ENCODE results near the gene PNKD. TPM values are rescaled to one million over a fixed set of nuclear protein-coding genes. Genes with fewer than 3 reads are reported as not detected.

Gene PNKD
- total RNA-seq, result 19.2 and 20.0 TPM in 2 replicates

- DNase-seq (ENCODE audit: low read depth in 2 of 2), result peak; percentile 100
These were observed at the start of gene PNKD, which contains the start of gene AAMP for GRCh38 chr2:218269900-218270720. TSS of gene PNKD (plus strand) at chr2:218270519. CDS start at chr2:218270536, 17 bp downstream. TSS of gene AAMP (minus strand) at chr2:218270137. CDS start at chr2:218270086, 51 bp downstream.

- peak in 1 of 2 donors; percentile 18 for DNase-seq (ENCODE audit: low read depth in 2 of 2)
These were observed 49.3 kb upstream of the PNKD start for GRCh38 chr2:218221000-218221399.

GRCh38 chr2:218223046-218223445 is 47.3 kb upstream of the PNKD start:
- peak; percentile 48 to 73 for DNase-seq (ENCODE audit: low read depth in 2 of 2)

- DNase-seq (ENCODE audit: low read depth in 2 of 2), result peak in 1 of 2 donors; percentile 33
These were observed 46.1 kb upstream of the PNKD start for GRCh38 chr2:218224186-218224585.

- no peak for DNase-seq (ENCODE audit: low read depth in 2 of 2)
These were observed 43.4 kb upstream of the PNKD start for GRCh38 chr2:218226903-218227302.

GRCh38 chr2:218228366-218229090 is 41.8 kb upstream of the PNKD start:
- peak in 1 of 2 donors; percentile 16 for DNase-seq (ENCODE audit: low read depth in 2 of 2)

- DNase-seq (ENCODE audit: low read depth in 2 of 2), result peak; percentile 69 to 86
These were observed 41.1 kb upstream of the PNKD start for GRCh38 chr2:218229239-218229638.

GRCh38 chr2:218229851-218230250 is 40.5 kb upstream of the PNKD start:
- DNase-seq (ENCODE audit: low read depth in 2 of 2), result no peak

GRCh38 chr2:218230882-218231281 is 39.4 kb upstream of the PNKD start:
- DNase-seq (ENCODE audit: low read depth in 2 of 2), result peak in 1 of 2 donors; percentile 42

- no peak for DNase-seq (ENCODE audit: low read depth in 2 of 2)
These were observed 36.8 kb upstream of the PNKD start for GRCh38 chr2:218233543-218233942.

- no peak for DNase-seq (ENCODE audit: low read depth in 2 of 2)
These were observed 35.8 kb upstream of the PNKD start for GRCh38 chr2:218234521-218234920.

- DNase-seq (ENCODE audit: low read depth in 2 of 2), result no peak
These were observed 35.3 kb upstream of the PNKD start for GRCh38 chr2:218235017-218235416.

- no peak for DNase-seq (ENCODE audit: low read depth in 2 of 2)
These were observed 33.5 kb upstream of the PNKD start for GRCh38 chr2:218236829-218237228.

GRCh38 chr2:218238887-218239286 is 31.4 kb upstream of the PNKD start:
- DNase-seq (ENCODE audit: low read depth in 2 of 2), result no peak

- DNase-seq (ENCODE audit: low read depth in 2 of 2), result no peak
These were observed 26.1 kb upstream of the PNKD start for GRCh38 chr2:218244204-218244603.

GRCh38 chr2:218244665-218245064 is 25.7 kb upstream of the PNKD start:
- no peak for DNase-seq (ENCODE audit: low read depth in 2 of 2)

GRCh38 chr2:218245214-218245613 is 25.1 kb upstream of the PNKD start:
- DNase-seq (ENCODE audit: low read depth in 2 of 2), result no peak

GRCh38 chr2:218249691-218250090 is 20.6 kb upstream of the PNKD start:
- DNase-seq (ENCODE audit: low read depth in 2 of 2), result no peak

GRCh38 chr2:218252509-218253231 is 17.6 kb upstream of the PNKD start:
- no peak for DNase-seq (ENCODE audit: low read depth in 2 of 2)

- DNase-seq (ENCODE audit: low read depth in 2 of 2), result no peak
These were observed 17.1 kb upstream of the PNKD start for GRCh38 chr2:218253232-218253625.

- DNase-seq (ENCODE audit: low read depth in 2 of 2), result no peak
These were observed 14.9 kb upstream of the PNKD start for GRCh38 chr2:218255446-218255845.
